Measurements from ENCODE around the gene RBM19.

Gene RBM19

GRCh38 chr12:113861708-113862312 lies 104.3 kb downstream of the RBM19 start:
- no peak for DNase-seq (ENCODE audit: low read depth in 2 of 2, low spot score in 1 of 2)

- no peak for DNase-seq (ENCODE audit: low read depth in 2 of 2, low spot score in 1 of 2)
Observed at GRCh38 chr12:113860950-113861349, 105.2 kb downstream of the RBM19 start.

DNA sequence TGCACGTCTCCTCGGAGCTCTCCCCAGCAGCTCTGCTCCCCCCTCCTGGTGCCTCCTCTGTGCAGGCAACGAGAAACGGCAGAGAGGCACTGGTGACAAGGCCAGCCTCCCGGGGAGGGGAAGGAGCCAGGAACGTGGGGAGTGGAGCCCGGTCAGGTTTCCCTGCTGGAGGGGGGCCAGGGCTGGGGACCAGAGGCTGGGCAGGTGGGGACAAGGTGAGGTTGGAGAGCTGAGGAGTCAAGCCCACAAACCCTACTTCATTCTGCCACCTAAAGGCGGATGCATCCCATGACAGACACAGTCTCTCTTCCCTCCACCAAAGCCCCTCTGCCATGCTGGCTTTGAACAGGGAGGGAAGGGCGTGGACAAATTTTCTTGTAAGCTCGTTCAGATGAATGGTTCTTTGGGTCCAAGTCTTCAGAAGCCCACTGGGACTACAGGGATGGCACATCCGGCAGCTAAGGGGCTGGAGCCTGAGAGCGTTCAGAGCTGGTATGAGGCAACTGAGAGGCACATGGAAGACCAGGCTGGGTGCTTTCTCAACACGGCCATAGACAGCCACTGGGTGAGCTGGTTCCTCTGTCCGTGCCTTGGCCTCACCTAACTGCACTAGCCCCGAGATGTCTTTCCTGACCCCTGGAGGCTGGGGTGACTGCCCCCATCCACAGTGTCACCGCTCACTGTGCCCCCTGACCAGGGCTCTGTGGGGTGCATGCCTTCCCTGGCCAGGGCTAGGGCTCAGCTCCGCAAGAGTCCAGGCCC lies 105.9 kb downstream of the RBM19 start:
- DNase-seq (ENCODE audit: low read depth in 2 of 2, low spot score in 1 of 2): no peak

- DNase-seq (ENCODE audit: low read depth in 2 of 2, low spot score in 1 of 2): no peak
Observed at GRCh38 chr12:113858841-113859386, 107.2 kb downstream of the RBM19 start.

DNA sequence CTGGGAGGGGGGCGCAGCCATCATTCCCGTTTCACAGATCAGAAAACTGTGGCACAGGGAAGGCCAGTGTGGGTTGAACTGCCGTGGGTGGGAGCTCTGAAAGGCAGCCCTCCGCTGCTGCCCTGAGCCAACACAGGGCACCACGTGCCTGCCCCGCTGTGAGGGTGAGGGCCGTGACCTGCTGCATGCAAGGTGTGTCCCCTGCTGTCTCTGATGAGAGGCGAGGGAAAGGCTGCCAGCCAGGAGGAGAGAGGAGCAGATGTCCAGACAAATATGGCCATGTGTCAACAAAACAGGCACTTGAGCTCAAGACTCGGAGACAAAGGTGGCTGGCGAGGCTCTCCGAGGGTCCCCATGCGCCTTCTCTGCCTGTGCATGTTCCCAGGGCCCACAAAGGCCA lies 108.8 kb downstream of the RBM19 start:
- DNase-seq (ENCODE audit: low read depth in 2 of 2, low spot score in 1 of 2): no peak

DNA sequence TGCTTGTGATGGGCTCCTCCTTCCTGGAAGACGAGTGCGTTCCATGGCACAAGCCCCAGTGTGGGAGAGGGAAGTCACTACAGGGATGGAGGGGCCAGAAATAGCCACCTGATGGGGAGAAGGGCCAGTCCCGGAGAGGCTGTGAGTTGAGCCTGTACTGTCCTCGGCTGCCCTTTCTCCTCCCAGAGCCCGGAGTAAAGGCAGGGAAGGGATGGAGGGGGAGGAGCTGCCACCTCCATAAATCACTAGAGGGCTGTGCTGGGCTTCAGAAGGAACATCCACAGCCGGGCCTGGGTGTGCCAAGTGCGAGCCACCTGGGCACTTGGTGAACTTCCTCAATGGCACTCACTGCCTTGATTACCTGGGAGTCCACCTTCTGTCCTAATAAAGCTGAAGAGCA lies 110.1 kb downstream of the RBM19 start:
- no peak for DNase-seq (ENCODE audit: low read depth in 2 of 2, low spot score in 1 of 2)

DNA sequence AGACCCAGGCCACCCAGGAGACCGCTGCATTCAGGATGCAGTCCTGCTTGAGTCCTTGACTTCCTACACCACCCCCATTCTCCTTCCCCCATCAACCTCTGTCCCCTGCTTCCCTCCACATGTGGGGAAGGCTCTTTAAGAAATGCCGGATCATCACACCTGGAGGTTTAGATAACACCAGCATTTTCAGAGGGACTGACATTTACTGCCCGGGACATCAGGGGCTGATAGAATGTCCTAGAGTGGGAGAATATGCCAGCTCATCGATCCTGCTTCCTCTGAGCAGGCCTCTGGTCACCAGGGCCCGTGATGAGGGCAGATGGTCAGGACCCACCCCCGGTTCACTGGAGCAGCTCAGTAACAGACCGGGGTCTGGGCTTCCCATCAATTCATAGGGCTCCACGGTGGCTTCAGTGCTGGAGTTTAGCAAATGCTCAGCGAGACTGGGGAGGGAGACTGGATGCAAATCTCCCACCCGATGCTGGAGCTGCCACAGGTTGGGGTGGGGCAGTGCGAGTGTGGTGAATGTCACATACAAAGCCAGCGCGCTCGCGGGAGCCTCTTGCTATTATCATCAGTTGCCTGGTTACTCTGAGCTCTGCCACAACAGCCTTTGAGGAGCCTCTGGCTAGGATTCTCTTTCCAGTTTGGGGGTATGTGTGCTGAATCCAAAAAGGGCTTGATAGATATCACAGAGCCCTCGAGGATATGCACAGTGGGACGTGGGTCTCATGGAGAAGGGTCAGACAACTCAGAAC lies 111.6 kb downstream of the RBM19 start:
- DNase-seq (ENCODE audit: low read depth in 2 of 2, low spot score in 1 of 2): no peak

GRCh38 chr12:113853491-113853890 lies 112.6 kb downstream of the RBM19 start:
- DNase-seq (ENCODE audit: low read depth in 2 of 2, low spot score in 1 of 2): no peak

DNA sequence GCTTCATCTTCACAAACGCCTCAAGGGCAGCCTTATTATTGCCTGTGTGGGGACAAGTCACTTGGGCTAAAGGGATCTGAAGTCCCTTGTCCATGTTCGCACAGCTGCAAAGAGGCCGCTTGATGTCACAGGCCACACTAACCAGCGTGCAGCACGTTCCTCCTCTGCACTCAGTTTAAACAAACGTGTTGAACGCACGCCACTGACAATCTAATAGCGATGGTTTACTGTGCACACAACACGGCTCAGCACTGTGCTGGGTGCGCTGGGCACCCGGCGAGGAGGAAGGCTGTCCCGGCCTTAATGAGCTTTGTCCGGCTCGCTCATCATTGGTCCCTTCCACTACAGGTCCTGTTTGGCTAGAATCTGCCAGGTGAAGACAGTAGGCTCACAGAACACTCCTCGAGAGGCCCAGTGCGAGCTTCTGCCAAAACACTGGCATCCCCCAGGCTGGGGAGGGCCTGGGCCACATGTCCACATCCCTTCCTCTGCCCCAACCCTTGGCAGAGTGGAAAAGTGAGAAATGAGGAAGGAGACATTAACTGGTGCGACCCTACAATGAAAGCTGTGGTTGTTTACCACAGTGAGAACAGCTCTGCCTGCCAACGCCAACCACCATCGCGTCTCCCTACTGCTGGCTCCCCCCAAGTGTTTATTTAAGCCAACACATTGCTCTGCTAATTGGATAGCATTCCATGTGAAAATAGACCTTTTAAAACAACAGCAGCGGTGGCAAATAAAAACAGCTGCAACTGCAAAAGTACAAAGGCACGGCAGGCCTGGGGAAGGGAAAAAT lies 113.2 kb downstream of the RBM19 start:
- DNase-seq (ENCODE audit: low read depth in 2 of 2, low spot score in 1 of 2): no peak

- no peak for DNase-seq (ENCODE audit: low read depth in 2 of 2, low spot score in 1 of 2)
Observed at GRCh38 chr12:113852264-113852663, 113.9 kb downstream of the RBM19 start.

DNA sequence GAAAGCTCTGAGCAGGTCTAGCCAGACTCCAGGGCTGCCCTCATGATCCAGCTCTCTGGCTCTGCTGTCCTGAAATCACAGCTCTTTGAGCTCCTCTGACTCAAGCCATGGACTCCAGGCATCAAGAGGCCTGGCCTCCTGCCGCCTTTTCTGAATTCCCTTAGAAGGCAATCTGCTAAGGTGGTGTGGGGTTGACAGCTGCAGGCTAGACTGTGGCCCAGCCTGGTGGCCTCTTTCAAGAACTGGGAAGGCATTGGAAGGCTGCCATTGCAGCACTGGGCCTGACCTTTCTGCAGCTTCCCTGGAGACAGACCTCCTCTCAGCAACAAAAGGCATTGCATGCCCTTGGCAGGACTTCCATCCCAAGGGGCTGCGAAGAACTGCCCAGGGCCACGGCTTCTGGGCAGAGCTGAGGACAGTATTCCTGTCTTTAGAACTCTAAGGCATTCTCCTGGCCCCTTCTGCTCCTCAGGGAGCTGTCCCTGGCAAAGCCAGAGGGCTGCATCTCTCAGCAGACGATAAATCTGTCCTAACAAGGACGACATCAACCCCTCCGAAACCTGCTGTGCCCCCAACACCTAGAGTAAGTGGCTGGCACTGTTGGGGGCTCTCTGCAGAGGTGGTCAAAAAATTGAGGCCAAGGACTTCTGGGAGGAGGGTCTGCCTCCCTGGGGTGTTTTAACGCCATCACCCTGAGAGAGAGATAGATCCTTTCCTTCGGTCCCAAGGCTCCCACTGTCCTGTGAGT lies 115.6 kb downstream of the RBM19 start:
- DNase-seq (ENCODE audit: low read depth in 2 of 2, low spot score in 1 of 2): no peak

DNA sequence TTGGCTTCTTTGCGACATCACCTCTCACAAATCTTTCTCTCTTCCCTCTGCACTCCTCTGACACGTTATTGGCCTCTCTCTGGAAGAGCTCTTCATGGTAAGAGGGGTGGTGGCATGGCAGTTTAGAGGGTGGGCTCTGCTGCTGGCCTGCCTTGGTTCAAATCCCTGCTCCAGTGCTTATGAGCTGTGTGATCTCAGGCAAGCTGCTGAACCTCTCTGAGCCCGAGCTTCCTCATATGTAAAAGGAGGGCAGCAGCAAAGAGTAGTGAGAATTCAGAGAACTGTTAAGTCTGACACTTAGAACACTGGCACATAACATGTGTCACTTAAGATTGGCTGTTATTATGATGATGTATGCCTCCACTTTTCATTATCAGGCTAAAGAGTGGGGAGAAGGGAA lies 118.3 kb downstream of the RBM19 start:
- no peak for DNase-seq (ENCODE audit: low read depth in 2 of 2, low spot score in 1 of 2)

GRCh38 chr12:113846883-113847755 lies 119.0 kb downstream of the RBM19 start:
- no peak for DNase-seq (ENCODE audit: low read depth in 2 of 2, low spot score in 1 of 2)

GRCh38 chr12:113845900-113846674 lies 120.0 kb downstream of the RBM19 start:
- no peak for DNase-seq (ENCODE audit: low read depth in 2 of 2, low spot score in 1 of 2)

DNA sequence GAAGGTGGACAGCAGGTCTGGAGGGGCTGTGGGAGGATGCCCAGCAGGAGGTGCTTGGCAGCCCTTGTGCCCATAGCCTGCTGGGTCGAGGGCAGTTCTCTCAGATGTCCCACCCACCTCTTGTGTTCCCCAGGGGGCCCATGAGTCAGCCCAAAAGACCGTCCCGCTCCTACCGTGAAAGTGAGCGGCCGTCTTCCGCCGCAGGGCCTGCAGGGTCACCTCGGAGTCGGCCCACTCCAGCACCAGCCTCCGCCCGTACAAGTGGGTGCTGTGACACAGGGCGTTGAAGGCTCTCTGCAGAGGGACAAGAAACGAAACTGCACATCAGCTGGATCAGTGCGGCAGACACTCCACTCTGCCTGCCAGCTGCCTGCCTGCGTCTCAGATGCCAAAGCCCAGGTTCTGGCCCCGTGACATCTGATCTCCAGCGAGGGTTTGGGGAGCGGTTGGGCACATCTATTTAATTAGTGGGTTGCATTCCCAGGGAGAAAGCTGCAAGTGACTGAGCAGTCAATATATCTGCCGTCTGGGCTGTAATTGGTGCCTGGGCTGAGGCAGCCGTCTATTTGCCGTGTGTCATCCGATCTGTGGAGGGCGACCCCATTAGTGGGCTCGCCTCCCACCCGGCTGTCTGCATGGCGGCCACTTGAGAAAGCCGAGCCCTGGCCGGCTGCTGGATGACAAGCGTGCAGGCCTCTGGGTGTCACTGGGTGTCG lies 121.5 kb downstream of the RBM19 start:
- DNase-seq (ENCODE audit: low read depth in 2 of 2, low spot score in 1 of 2): no peak

- DNase-seq (ENCODE audit: low read depth in 2 of 2, low spot score in 1 of 2): no peak
Observed at GRCh38 chr12:113842699-113843098, 123.4 kb downstream of the RBM19 start.

- DNase-seq (ENCODE audit: low read depth in 2 of 2, low spot score in 1 of 2): no peak
Observed at GRCh38 chr12:113841786-113842185, 124.3 kb downstream of the RBM19 start.

GRCh38 chr12:113840401-113841042 lies 125.6 kb downstream of the RBM19 start:
- no peak for DNase-seq (ENCODE audit: low read depth in 2 of 2, low spot score in 1 of 2)
